GM19452 (cell line): ENCODE results near the gene DIP2A.

Source experiments
- ATAC-seq: cut with Tn5 transposase; IDR thresholded peaks from one replicate; pipeline ENCODE4 v1.9.1; 2021; ENCODE audit not compliant: unreplicated experiment

The DIP2A gene

GRCh38 chr21:46581780-46582307, 123.2 kb downstream of the DIP2A start:
- ATAC-seq, result no peak

GRCh38 chr21:46585191-46585953, 126.7 kb downstream of the DIP2A start:
- no peak for ATAC-seq

- no peak for ATAC-seq
Measured at GRCh38 chr21:46594276-46594675, 135.6 kb downstream of the DIP2A start.

GRCh38 chr21:46596201-46596600, 137.5 kb downstream of the DIP2A start:
- no peak for ATAC-seq

- no peak for ATAC-seq
Measured at GRCh38 chr21:46597031-46597430, 138.3 kb downstream of the DIP2A start.

GRCh38 chr21:46597896-46598343, 139.2 kb downstream of the DIP2A start:
- no peak for ATAC-seq

GRCh38 chr21:46598581-46599572, 140.2 kb downstream of the DIP2A start:
- no peak for ATAC-seq

- no peak for ATAC-seq
Measured at GRCh38 chr21:46600305-46600704, 141.6 kb downstream of the DIP2A start.

- ATAC-seq, result no peak
Measured at GRCh38 chr21:46600978-46601377, 142.3 kb downstream of the DIP2A start.

- ATAC-seq, result no peak
Measured at GRCh38 chr21:46603228-46603627, 144.5 kb downstream of the DIP2A start.

GRCh38 chr21:46604329-46604974, 145.8 kb downstream of the DIP2A start:
- no peak for ATAC-seq

- ATAC-seq, result no peak
Measured at GRCh38 chr21:46604975-46605766, 146.5 kb downstream of the DIP2A start, which contains the start of gene S100B. Gene S100B, minus strand, starts transcription at chr21:46605082. Its CDS starts 2,667 bp downstream, at chr21:46602415.

GRCh38 chr21:46605767-46606426, 147.2 kb downstream of the DIP2A start:
- ATAC-seq, result peak; percentile 63

GRCh38 chr21:46606427-46606813, 147.7 kb downstream of the DIP2A start:
- ATAC-seq, result peak; percentile 27

- ATAC-seq, result no peak
Measured at GRCh38 chr21:46607636-46608035, 148.9 kb downstream of the DIP2A start.

GRCh38 chr21:46608672-46609111, 150.0 kb downstream of the DIP2A start:
- ATAC-seq, result no peak

GRCh38 chr21:46610018-46610701, 151.5 kb downstream of the DIP2A start:
- ATAC-seq, result no peak

- ATAC-seq, result no peak
Measured at GRCh38 chr21:46613391-46613790, 154.7 kb downstream of the DIP2A start.

- ATAC-seq, result no peak
Measured at GRCh38 chr21:46616050-46616449, 157.4 kb downstream of the DIP2A start.
